ENCODE data around the gene GATAD2A.

Gene GATAD2A

DNA sequence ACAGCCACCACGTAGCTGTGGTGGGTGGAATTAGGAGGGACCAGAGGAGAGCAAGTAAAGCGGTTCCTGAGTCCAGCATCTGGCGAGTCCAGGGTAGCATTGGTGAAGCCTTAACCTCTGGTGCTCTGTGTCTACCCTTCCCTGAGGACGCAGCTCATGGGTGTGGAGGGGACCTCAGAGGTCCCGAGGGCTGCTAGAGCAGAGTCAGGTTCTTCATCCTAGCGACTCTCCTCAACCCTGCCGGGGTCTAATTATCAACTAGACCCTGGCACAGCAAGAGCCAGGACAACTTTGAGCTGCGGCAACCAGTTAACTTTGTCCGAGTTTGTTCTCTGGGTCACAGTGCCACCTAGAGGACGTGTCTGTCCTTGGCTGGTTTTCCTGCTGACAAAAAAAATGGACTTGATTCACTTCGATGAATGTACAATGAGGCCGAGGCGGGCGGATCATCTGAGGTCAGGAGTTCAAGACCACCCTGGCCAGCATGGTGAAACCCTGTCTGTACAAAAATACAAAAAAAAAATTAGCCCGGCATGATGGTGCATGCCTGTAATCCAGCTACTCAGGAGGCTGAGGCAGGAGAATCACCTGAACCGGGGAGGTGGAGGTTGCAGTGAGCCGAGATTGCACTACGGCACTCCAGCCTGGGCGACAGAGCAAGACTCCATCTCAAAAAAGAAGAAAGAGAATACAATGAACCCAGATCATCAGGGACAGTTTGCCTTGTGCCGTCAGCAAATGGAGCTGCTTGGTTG, 84.9 kb downstream of the GATAD2A start:
- peak; percentile 88 for DNase-seq

DNA sequence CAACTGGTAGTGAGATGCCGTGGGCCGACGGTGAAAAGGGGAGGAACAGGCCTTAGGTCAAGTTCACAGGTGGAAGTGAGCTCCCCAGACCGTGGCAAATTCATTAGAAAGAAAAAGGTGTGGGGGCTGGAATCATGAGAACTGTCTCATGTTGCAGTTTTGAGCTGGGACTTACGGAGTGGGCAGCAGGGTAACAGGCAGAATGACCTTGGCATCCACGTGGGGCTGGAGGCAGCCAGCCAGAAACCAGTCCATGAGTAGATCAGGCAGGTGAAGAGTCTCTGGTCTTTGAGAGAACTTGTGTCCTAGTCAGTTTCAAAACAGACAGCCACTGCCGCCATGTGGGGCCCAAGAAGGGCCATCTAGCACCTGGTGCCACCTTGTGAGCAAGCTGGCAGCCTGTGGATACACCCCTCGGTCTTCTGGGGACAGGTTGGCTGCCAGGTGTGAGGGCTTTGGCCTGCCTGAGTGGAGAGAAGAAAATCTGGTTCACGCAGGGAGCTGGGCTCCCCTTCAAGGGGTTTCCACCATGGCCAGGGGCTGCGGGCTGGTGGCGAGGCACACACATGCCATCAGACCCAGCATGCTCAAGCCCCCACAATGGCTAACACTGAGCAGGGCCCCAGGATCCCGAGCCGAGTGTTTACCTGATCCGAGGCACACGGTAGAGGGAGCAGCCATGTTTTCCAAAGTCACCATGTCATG, 86.0 kb downstream of the GATAD2A start:
- no peak for DNase-seq

DNA sequence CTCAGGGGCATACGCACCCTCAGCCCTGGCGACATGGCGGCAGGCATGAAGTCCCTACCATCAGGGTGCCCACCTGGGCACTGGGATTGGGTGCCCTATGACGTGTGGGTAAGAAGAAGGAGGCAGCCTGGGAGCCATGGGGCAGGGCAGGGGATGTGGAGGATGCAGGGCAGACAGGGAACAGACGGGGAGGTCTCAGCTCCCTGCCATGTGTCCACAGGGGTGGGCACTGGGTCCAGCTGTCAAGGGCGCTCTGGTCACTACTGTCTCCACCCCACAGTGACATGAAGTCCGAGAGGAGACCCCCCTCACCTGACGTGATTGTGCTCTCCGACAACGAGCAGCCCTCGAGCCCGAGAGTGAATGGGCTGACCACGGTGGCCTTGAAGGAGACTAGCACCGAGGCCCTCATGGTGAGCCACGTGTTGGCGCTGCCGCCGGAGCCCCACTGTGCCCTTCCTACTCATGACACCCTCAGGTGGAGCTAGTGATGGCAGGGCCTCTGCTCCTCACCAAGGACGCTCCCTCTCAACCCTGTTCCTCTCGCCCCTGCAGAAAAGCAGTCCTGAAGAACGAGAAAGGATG, 86.6 kb downstream of the GATAD2A start:
- no peak for DNase-seq

DNA sequence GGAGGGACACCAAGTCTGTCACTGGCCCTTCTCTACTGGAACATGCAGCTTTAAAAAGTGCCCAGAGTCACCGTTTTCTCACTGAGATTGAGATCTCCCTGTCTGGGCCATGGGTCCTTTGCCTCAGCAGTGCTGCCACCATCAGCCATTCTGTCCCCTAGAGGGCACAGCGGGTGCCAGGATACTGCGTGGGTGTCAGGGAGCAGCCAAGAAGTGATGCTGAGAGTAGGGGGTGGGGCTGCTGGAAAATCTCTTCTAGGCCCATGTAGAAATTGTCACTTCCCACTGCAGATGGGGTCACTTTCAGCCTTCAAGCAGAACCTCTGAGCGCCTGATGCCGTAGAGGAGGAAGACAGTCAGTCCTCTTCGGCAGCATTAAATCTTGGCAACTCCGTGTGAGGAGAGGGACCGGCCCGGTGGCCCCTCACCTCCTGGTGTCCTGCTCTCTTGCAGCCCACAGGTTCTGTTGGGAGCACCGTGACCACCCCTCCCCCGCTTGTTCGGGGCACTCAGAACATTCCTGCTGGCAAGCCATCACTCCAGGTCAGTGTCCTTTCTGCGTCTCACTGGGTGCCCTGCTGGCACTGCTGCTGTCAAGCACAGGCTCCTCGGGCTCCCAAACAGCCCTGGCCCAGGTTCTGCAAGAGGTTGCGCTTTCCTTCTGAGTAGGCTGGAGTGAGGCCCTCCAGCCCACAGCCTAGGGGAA, 88.5 kb downstream of the GATAD2A start:
- DNase-seq: no peak

DNA sequence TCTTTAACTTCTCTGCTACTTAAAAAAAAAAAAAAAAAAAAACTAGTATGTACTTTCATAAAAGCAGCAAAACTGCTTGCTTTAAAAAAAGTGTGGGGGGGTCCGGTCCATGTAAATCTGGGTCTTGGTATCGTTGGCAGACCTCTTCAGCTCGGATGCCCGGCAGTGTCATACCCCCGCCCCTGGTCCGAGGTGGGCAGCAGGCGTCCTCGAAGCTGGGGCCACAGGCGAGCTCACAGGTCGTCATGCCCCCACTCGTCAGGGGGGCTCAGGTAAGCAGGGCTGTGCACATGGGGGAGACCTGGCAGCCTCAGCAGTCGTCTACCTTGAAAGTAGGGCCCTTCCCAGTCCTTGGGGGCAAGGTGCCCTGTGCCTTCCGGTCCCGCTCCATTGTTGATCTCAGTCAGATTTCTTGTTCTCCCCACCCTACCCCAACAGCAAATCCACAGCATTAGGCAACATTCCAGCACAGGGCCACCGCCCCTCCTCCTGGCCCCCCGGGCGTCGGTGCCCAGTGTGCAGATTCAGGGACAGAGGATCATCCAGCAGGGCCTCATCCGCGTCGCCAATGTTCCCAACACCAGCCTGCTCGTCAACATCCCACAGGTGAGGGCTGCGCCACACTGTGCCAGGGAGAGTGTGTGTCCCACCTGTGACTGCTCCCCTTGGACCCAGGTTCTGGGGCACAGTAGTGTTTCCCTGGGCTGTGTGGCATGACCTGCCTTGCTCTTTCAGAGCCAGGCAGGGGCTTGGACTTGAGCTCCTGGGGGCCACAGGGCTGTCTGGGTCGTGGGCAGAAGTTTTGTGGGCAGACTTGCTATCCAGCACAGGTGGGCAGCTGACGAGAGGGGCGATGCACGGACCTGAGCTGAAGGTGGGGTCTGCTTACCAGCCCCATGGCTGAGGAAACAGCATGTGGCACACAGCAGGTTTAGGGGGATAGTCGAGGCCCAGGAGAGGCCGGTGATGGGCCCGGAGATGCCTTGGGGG, 90.4 kb downstream of the GATAD2A start:
- no peak for DNase-seq

DNA sequence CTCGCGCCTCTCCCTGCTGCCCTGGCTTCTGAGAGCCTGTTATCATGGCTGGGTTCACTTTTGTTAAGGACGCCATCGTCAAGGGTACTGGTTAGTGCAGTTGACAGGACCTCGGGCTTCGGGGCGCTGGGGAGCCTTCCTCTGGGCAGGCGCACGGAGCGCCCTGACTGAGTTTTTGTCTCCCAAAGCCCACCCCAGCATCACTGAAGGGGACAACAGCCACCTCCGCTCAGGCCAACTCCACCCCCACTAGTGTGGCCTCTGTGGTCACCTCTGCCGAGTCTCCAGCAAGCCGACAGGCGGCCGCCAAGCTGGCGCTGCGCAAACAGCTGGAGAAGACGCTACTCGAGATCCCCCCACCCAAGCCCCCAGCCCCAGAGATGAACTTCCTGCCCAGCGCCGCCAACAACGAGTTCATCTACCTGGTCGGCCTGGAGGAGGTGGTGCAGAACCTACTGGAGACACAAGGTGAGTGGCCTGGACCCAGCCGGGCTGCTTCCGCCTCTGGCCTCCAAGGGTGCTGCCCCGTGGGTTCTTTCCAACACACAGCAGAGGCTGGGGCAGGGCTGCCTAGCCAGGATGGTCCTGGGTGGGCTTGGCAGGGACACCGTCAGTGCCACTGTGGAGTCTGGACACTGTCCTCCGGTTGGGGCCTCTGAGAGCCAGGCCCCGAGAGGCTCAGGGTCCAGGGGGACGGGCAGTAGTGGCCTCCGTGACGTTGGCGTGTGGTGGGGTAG, 92.9 kb downstream of the GATAD2A start:
- no peak for DNase-seq

DNA sequence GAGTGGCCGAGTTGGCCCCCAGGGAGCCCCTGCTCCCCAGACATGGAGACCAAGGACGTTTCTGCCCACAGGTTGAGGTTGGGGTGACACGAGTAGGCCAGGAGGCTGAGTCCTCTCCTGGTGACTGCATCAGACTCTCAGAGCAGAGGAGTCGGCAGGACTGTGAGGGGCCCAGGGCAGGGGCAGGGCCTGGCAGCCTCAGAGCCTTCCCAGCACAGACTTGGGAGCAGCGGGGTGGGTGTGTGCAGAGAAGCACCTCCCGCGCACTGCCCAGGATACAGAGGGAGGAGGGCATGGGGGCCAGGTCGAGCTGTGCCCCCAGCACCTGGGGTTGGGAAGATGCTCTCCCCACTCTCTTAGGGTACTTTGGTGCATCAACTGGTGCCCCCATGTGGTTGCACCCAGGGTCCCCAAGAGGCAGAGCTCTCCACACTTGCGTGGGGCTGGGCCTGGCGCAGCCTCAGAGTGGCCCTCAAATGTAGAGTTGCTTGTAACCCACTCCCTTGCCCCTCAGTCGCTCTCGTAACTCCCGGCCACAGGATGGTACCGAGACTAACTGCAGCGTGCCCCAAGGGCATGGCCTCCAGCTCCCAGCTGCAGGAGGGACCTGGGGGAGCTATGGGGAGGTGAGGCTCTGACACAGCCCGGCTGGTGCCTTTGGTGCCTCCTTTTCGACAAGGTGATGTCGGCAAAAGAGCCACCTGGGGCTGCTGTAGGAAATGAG, 94.0 kb downstream of the GATAD2A start:
- no peak for DNase-seq

DNA sequence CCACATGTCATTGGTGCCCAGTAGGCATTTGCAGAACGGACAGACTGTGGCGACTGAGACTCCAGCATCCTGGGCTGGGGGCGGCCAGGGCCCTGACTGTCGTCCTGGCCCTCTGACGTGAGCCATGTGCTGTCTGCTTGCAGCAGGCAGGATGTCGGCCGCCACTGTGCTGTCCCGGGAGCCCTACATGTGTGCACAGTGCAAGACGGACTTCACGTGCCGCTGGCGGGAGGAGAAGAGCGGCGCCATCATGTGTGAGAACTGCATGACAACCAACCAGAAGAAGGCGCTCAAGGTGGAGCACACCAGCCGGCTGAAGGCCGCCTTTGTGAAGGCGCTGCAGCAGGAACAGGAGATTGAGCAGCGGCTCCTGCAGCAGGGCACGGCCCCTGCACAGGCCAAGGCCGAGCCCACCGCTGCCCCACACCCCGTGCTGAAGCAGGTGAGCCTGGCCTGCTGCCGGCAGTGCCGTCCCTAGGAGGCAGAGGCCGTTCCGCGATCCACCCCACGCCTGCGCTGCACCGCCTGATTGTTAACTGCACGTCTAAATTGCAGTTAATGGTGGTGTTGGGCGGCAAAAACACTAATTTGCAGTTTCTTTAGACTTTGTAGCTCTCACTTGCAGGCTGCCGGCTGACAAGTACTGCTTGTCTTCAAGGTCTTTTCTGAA, 95.6 kb downstream of the GATAD2A start:
- DNase-seq: no peak

DNA sequence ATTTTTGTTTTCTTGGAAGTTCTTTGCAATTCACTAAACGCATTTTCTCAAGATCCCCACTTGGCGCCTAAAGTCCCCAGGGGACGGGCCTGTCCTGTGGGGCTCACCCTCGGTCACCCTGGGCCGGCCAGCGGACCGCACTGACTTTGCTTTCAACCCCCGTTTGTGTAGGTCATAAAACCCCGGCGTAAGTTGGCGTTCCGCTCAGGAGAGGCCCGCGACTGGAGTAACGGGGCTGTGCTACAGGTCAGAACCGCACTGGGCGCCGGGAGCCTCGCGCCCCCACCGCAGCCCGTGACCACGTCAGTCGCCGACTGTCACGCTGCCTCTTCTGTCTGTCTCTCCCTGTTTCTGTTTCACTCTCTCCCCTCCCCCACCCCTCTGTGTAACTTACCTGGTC, 96.3 kb downstream of the GATAD2A start:
- no peak for DNase-seq

DNA sequence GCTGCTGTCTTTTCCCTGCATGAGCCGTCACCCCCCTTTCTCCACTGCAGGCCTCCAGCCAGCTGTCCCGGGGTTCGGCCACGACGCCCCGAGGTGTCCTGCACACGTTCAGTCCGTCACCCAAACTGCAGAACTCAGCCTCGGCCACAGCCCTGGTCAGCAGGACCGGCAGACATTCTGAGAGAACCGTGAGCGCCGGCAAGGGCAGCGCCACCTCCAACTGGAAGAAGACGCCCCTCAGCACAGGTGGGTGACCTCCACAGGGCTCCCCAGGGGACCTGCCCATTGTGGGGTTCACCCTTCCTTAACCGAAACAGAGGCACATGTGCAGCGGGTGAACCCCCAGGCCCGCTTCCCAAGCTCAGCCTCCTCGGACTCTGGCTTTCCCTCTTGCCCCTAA, 96.8 kb downstream of the GATAD2A start:
- DNase-seq: no peak

DNA sequence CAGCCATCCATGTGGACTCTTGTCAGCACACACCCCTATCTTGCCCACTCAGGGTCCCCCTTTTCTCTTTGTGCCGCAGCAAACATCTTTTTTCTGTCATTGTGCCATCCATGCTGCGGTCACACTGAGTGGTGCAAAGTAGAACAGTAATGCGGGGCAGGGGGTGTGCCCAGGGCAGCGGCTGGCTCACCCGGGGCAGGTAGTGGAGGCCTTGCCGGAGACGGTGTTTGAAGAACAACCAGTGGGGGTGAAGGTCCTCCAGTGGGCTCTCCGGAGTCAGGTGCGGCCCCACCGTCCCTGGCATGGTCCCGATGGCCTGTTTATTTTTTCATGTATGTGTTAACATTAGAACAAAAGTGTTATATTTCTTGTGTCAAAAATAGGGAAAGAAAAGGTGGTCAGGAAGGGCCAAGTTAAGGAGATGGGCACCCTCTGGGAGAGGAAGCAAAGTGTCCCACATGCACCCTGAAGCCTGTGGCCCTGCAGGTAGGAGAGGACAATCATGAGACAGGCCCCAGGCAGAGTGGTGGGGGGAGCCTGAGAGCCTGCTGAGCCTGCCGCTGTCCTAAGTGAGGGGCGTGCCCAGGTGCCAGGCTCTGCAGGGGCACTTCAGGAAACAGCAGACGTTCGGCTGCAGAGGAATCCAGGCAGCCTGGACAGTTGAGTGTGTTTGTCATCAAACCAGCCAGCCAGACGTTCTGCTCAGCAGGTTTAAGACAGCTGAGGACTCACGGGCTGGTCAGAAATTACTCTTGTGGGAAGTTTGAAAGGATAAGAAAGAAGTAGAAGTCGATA, 97.5 kb downstream of the GATAD2A start:
- DNase-seq: no peak

DNA sequence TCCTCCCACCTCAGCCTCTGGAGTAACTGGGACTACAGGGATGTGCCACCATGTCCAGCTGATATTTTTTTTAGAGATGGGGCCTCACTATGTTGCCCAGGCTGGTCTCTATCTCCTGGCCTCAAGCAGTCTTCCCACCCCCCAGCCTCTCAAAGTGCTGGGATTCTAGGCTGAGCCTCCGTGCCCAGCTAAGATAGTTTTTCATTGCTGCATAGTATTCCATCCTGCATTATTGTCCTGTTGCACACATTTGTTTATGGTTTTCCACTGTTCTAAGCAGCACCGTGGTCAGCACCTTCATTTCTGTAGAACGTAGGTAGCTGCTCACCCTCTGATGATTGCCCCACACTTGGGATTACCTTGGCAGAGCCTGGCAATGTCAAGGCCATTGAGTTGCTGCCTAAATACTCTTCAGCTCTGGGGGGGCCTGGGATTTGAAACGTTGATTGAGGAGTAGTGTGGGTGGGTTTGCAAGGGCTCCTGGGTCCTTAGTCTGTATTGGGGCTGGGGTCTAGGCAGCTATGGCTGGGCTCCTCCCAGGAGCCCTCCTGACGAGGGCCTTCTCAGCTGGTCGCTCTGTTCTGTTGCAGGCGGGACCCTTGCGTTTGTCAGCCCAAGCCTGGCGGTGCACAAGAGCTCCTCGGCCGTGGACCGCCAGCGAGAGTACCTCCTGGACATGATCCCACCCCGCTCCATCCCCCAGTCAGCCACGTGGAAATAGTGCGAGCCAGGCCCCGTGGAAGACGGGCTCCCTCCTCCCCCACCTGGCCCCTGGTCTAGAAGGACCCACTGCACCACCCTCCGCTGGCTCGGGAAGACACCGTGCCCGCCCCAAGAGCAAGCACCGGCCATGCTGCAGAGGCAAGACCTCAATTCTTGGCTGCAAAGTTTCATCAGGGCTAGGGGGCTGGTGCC, 99.5 kb downstream of the GATAD2A start:
- no peak for DNase-seq

DNA sequence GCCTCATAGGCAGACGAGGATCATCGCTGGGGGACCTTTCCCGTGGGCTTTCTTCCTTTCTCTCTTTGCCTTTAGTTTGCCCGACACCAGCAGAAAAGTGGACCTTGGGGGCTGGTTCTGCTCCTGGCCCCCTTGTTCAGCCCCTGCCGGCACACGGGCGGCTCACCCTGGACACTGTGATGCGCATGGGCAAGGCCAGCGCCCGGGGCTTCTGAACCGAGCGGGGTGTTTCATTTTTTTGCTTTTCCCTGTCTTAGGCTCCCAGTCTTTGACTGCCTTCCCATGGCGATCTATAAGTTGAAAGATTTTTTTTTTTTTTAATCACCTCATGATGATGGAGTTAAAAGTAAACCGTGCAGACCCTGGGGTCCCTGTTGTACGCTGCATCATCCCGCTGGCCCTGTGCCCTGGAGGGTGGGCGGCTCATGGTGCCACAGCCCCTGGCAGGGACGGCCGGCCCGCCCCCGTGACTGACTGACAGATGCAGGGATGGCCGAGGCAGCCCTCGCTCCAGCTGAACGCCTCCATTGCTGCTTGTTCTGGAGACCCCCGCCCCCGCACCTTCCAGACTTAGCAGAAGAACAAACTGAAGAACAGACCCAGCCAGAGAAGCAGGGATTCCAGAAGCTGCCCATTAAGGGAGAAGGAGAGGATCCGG, 100.3 kb downstream of the GATAD2A start:
- no peak for DNase-seq

DNA sequence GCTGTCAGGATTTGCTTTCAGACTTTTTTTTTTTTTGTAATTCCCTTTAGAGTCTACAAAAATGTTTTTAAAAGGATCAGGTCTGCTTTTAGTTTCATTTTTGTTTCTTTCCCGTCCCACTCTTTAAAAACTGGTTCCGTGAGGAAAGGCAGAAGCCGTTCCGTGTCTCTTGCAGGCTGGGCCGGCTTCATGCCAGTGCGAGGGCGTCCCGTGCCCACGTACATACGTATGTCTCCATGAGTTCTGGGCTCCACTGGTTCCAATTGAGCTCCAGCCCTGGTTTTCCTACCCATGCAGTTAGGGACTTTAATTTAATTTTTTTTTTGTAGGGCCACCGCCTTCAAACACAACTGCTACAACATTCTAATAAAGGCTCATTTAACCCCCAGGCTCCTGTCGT, 101.1 kb downstream of the GATAD2A start:
- no peak for DNase-seq

DNA sequence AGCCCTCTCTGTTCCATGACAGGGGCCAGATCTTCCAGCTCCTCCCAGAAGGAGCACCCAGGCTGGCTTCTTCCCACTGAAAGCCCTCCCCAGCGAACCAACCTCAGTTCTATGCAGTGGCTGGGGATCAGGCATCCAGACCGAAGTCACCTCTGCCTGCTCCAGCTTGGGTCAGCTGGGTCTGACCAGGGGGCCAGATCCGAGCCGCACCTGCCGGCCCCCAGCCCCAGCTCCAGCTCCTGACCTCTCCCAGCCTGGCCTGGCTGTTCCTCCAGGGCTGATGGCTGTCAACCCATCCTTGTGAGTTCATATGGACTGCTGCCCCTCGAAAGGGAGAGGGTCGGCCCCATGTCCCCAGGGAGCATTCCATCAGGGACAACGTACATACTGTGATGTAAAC, 101.9 kb downstream of the GATAD2A start:
- DNase-seq: no peak

DNA sequence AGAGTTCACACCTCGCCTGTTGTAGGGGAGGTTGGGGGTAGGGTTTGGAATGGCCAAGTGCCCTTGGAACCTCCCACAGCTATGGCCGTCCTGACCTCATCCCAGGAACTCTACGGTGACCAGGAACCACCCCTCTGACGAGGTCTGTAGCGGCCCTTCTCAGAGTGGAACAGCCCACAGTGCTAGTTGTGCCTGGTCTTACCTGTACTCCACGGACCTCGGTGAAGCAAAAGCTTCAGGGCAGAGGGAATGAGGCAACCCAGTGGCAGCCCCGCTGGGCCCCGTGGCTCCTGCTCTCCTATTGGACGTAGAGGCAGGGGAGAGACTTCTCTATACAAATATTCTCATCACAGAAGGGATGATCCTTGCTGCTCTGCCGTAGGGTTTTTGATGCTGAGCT, 102.7 kb downstream of the GATAD2A start:
- no peak for DNase-seq

DNA sequence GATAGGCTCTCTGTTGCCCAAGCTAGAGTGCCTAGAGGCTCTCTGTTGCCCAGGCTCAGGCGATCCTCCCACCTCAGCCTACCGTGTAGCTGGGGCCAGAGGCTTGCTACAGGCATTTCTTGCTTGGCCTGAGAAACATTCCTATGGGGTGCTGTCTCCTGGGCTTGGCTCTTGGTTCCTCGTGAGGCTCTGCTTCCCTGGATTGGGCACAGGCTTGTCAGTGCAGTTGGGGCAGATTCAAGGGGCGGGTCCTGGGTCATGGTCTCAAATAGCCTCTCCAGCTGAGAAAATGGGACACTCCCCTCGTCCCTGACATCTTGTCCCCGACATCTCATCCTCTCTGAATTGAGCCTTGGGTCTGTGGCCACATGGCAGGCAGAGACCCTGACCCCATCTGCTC, 105.0 kb downstream of the GATAD2A start:
- DNase-seq: no peak

DNA sequence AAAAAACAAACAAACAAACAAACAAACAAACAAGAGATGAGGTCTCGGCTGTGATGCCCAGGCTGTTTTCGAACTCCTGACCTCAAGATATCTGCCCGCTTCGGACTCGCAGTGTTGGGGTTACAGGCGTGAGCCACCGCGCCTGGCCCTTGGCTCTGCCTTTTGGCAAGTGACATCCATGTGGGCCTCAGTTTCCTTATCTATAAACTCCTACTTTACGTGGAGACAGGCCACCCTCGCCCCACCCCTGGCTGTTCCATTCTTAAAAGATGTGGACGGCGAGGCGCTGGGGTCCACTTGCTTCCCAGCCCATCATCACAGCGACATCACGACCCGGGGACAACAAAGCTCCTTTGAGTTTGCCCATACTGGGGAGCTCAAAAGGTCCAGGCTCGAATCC, 108.2 kb downstream of the GATAD2A start:
- no peak for DNase-seq
